NK-92 (cell line): ENCODE results near the gene SRP68.

Experiments used
- DNase-seq: peaks from one replicate; lab custom pipeline; 2025; ENCODE audit not compliant: unreplicated experiment; lab: John Stamatoyannopoulos, UW

The SRP68 gene

GRCh38 chr17:76072148-76072858, at the start of gene SRP68:
Gene SRP68 (minus strand): TSS chr17:76072517. CDS start chr17:76072491, 26 bp downstream.
- no peak for DNase-seq

- no peak for DNase-seq
Observed at GRCh38 chr17:76121932-76122430, 49.7 kb upstream of the SRP68 start.

- no peak for DNase-seq
Observed at GRCh38 chr17:76120658-76121008, 48.3 kb upstream of the SRP68 start.

GRCh38 chr17:76119409-76120371, 47.4 kb upstream of the SRP68 start:
- DNase-seq, result no peak

GRCh38 chr17:76115138-76115754, 42.9 kb upstream of the SRP68 start:
- DNase-seq, result no peak

GRCh38 chr17:76111956-76112355, 39.6 kb upstream of the SRP68 start:
- no peak for DNase-seq

GRCh38 chr17:76107509-76107908, 35.2 kb upstream of the SRP68 start:
- no peak for DNase-seq

GRCh38 chr17:76106703-76107102, 34.4 kb upstream of the SRP68 start:
- DNase-seq, result no peak

- DNase-seq, result no peak
Observed at GRCh38 chr17:76104896-76105231, 32.5 kb upstream of the SRP68 start.

- no peak for DNase-seq
Observed at GRCh38 chr17:76104140-76104895, 32.0 kb upstream of the SRP68 start.

GRCh38 chr17:76103274-76104139, 31.2 kb upstream of the SRP68 start, which contains the start of gene EXOC7:
Gene EXOC7 (minus strand): TSS chr17:76103787. CDS start chr17:76103692, 95 bp downstream.
- DNase-seq, result peak; percentile 62

GRCh38 chr17:76102944-76103273, 30.6 kb upstream of the SRP68 start:
- DNase-seq, result no peak

GRCh38 chr17:76097716-76098295, 25.5 kb upstream of the SRP68 start:
- DNase-seq, result no peak

- DNase-seq, result no peak
Observed at GRCh38 chr17:76095943-76096342, 23.6 kb upstream of the SRP68 start.

GRCh38 chr17:76094046-76094445, 21.7 kb upstream of the SRP68 start:
- no peak for DNase-seq

GRCh38 chr17:76092526-76093413, 20.5 kb upstream of the SRP68 start:
- DNase-seq, result no peak

GRCh38 chr17:76091526-76092286, 19.4 kb upstream of the SRP68 start:
- no peak for DNase-seq
